Osteoblast (primary cell): ENCODE measurements around the gene NEBL. TPM values are rescaled to one million over a fixed set of nuclear protein-coding genes. Genes with fewer than 3 reads are reported as not detected.

Source experiments
- DNase-seq: peaks from one replicate; pipeline ENCODE4 v3.0.0; 2011; ENCODE audit warnings: low spot score, mixed read lengths; ENCODE audit not compliant: insufficient read length; ENCODE audit errors: missing footprints
- H2AFZ ChIP-seq: 2 replicates; pipeline ENCODE4 v1.6.0; 2011; ENCODE audit warnings: mild to moderate bottlenecking, low read length
- H3K27ac ChIP-seq: 2 replicates; pipeline ENCODE4 v1.5.1; 2011; ENCODE audit warnings: mild to moderate bottlenecking, low read depth, low read length, moderate library complexity
- H3K27me3 ChIP-seq: 2 replicates; pipeline ENCODE4 v1.6.0; 2012; ENCODE audit warnings: mild to moderate bottlenecking, control low read depth, inconsistent platforms, low read length, moderate library complexity; ENCODE audit not compliant: insufficient read depth
- H3K36me3 ChIP-seq: 2 replicates; pipeline ENCODE4 v1.5.1; 2011; ENCODE audit warnings: mild to moderate bottlenecking, low read length, control low read depth, moderate library complexity; ENCODE audit not compliant: insufficient read depth
- H3K4me1 ChIP-seq: 2 replicates; pipeline ENCODE4 v1.5.1; 2011; ENCODE audit warnings: mild to moderate bottlenecking, low read length, control low read depth, moderate library complexity; ENCODE audit not compliant: insufficient read depth
- H3K4me2 ChIP-seq: 2 replicates; pipeline ENCODE4 v1.6.0; 2011; ENCODE audit warnings: mild to moderate bottlenecking, low read length; ENCODE audit not compliant: insufficient read depth
- H3K4me3 ChIP-seq: fragments of 200-600 bp; sonication (generic); 3 replicates; pipeline ENCODE4 v1.5.1; 2012; ENCODE audit warnings: mild to moderate bottlenecking, low read length, inconsistent platforms; ENCODE audit not compliant: insufficient read depth
- H3K79me2 ChIP-seq: 2 replicates; pipeline ENCODE4 v1.6.0; 2012; ENCODE audit warnings: mild to moderate bottlenecking, low read length, control low read depth, inconsistent platforms; ENCODE audit not compliant: insufficient read depth
- H3K9me3 ChIP-seq: 2 replicates; pipeline ENCODE4 v1.5.1; 2011; ENCODE audit warnings: low read depth, low read length, control low read depth
- H4K20me1 ChIP-seq: 2 replicates; pipeline ENCODE4 v1.6.0; 2012; ENCODE audit warnings: mild to moderate bottlenecking, low read length, control low read depth; ENCODE audit not compliant: insufficient read depth
- CTCF ChIP-seq: IDR thresholded peaks from 2 replicates; pipeline ENCODE4 v1.5.1; 2011; ENCODE audit warnings: mild to moderate bottlenecking, low read depth, low read length, moderate library complexity; ENCODE audit errors: extremely low read depth
- total RNA-seq: library from RNA; depleted of rRNA; stranded (reverse); fragments of >200 nt; gene quantifications from 2 replicates; pipeline ENCODE4 v1.2.3, GENCODE V29; 2012

Gene NEBL
- total RNA-seq, 1 donor: under 0.01 TPM

DNA sequence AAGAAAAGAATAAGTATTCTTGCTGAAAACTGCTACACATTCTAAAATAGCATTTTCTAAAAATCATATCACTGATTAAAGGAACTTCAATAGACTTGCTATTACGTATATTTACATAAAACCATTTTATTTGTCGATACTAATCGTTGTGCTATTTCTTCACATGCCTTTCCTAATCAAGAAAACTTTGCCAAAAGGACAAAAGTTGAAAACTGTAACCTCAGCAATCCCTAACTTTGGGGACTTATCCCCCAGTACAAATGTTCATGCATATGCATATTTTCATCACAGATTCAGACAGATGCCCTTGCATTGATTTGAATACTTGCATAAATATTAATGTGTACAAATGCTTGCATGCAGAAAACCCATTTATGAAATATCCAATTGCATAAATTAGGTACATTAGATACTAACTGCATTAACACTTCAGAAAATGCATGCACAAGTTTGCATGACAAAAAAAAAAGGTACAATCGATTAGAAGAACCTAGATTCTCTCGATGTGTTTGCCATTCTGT, 35.6 kb upstream of the NEBL start:
- Histone ChIP-seq H3K9me3 (no peaks in the 10 kb centered on the region), H3K4me3 (no peak overlapping the region), H3K4me2 (no peak overlapping the region), H3K27ac (no peak overlapping the region), H3K27me3 (no peaks in the 10 kb centered on the region), H3K36me3 (no peaks in the 10 kb centered on the region), H2AFZ (no peak overlapping the region), H3K4me1 (no peaks in the 10 kb centered on the region), H3K79me2 (no peaks in the 10 kb centered on the region), H4K20me1 (no peaks in the 10 kb centered on the region)
- no peak for TF ChIP-seq CTCF
- no peak for DNase-seq

DNA sequence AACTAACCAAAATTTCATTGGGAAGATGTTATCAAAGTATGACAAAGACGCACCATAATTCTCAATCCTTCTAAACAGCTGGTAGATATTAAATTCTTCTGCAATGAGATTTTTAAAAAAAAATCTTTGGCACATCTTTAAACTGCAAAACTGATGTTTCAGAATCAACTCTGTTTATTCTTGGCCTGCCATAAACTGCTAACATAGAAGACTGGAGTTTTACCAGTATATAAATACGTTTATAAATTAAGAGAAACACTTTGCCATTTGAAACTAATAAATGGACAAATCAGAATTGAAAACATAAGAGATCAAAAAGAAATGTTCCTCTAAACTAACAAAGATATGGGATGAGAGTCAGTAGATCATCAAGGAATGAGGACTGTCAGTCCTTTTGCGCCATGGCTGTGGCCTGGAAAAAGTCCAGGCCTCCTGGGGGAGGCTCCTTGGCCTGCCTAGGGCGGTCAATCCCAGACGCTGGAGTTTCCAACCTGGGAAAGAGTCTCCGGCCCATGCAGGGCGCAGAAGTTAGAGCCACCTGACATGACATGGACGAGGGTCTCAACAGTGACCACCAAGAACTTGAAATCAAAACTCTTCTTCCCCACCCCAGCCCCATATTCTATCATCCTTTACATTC, 34.2 kb upstream of the NEBL start:
- no peak for DNase-seq
- Histone ChIP-seq H3K4me2 (no peak overlapping the region), H2AFZ (no peak overlapping the region), H3K4me3 (no peak overlapping the region), H3K36me3 (no peaks in the 10 kb centered on the region), H3K9me3 (no peaks in the 10 kb centered on the region), H4K20me1 (no peaks in the 10 kb centered on the region), H3K27me3 (no peaks in the 10 kb centered on the region), H3K27ac (no peak overlapping the region), H3K4me1 (no peaks in the 10 kb centered on the region), H3K79me2 (no peaks in the 10 kb centered on the region)
- no peak for TF ChIP-seq CTCF

DNA sequence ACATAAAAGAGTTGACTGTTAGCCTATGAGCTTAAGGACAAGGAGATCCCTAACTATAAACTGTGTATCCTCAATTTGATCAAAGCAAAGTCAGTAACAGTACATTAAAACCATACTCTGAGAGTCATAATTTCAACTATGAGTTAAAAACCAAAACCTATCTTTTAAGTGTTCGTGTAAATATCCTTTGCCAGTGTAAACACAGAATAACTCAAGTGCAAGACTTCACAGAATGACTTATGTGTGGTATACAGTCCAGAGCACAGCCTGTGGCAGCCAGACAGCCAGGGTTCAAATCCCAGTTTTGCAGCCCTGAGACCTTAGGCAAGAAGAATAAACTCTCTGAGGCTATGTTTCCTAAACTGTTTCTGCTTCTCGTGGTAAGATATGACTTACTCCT, 30.3 kb upstream of the NEBL start:
- Histone ChIP-seq H3K27me3 (no peaks in the 10 kb centered on the region), H4K20me1 (no peaks in the 10 kb centered on the region), H2AFZ (no peak overlapping the region), H3K27ac (no peak overlapping the region), H3K4me3 (no peak overlapping the region), H3K79me2 (no peaks in the 10 kb centered on the region), H3K36me3 (no peaks in the 10 kb centered on the region), H3K4me1 (no peaks in the 10 kb centered on the region), H3K4me2 (no peak overlapping the region), H3K9me3 (no peaks in the 10 kb centered on the region)
- no peak for TF ChIP-seq CTCF
- DNase-seq: no peak

- H3K27ac ChIP-seq: no peak overlapping the region
- no peaks in the 10 kb centered on the region for H3K36me3 ChIP-seq
- no peaks in the 10 kb centered on the region for H3K4me1 ChIP-seq
- H3K27me3 ChIP-seq: no peaks in the 10 kb centered on the region
- no peak overlapping the region for H3K4me3 ChIP-seq
- no peak overlapping the region for H3K4me2 ChIP-seq
- H3K9me3 ChIP-seq: no peaks in the 10 kb centered on the region
- no peaks in the 10 kb centered on the region for H3K79me2 ChIP-seq
- no peak overlapping the region for H2AFZ ChIP-seq
- TF ChIP-seq CTCF: no peak
- DNase-seq: no peak
- no peaks in the 10 kb centered on the region for H4K20me1 ChIP-seq
Measured at GRCh38 chr10:20922451-20922850, 25.3 kb upstream of the NEBL start.
